ENCODE measurements around the gene SEMA4G. TPM values are rescaled to one million over a fixed set of nuclear protein-coding genes. Genes with fewer than 3 reads are reported as not detected.

Gene SEMA4G
- total and polyA plus RNA-seq, 2 of the 8 experiments (the other 6 are each of a cell fraction or from before 2014, with no cell fraction given): 7.1 to 18.2 TPM

- H2BK12ac ChIP-seq (ENCODE audit: low read depth, low read length): no peak overlapping the region
- peaks cover 0 to 18% (median 11%) of the 10 kb centered on the region in 4 experiments; a peak in 5 of 7 replicates for H3K4me1 ChIP-seq (replicated peaks in 1 of 4; ENCODE audit: control insufficient read depth in 3 of 4, insufficient read depth in 4 of 4, low read length in 3 of 4)
- H3K9ac ChIP-seq (replicated peaks in 1 of 4; ENCODE audit: extremely low read depth in 1 of 4, low read depth in 3 of 4, low read length in 3 of 4): no peak overlapping the region
- no peak overlapping the region for H2BK120ac ChIP-seq (replicated peaks; ENCODE audit: low read depth, low read length)
- no peak overlapping the region for H4K8ac ChIP-seq (ENCODE audit: extremely low read depth, insufficient read depth, low read length)
- H3K4me3 ChIP-seq (ENCODE audit: extremely low read depth in 1 of 4, insufficient read depth in 2 of 4, low read depth in 3 of 4, low read length in 4 of 4): no peak overlapping the region
- CTCF ChIA-PET (ENCODE audit: partially characterized antibody): interaction anchor here (0.5 to 7.2 kb wide), 24 partner anchors 12 to 1634 kb away, joined by 3 to 464 read pairs (median 8); partner anchors contain the start of genes KAZALD1, LZTS2, MRPL43 and PDZD7
- H2BK15ac ChIP-seq (ENCODE audit: low read length): no peak overlapping the region
- no peaks in the 10 kb centered on the region for H3K79me2 ChIP-seq (ENCODE audit: control insufficient read depth in 1 of 2, insufficient read depth in 2 of 2, low read length in 2 of 2)
- no peak for FAIRE-seq
- H2AFZ ChIP-seq (ENCODE audit: low read length): no peak overlapping the region
- POLR2A ChIA-PET (ENCODE audit: partially characterized antibody): interaction anchor here (1.4 to 6.5 kb wide), 6 partner anchors 9 to 49 kb away, joined by 3 to 81 read pairs (median 8); partner anchors contain the start of genes LZTS2, MRPL43 and TWNK
- H3K56ac ChIP-seq (replicated peaks; ENCODE audit: insufficient read length, low read depth, low read length): no peak overlapping the region
- no peaks in the 10 kb centered on the region for H3K79me1 ChIP-seq (ENCODE audit: low read depth, low read length)
- H2AK5ac ChIP-seq (ENCODE audit: low read depth, low read length): no peak overlapping the region
- H2BK5ac ChIP-seq (ENCODE audit: low read depth, low read length): no peak overlapping the region
- no peak overlapping the region for H3K18ac ChIP-seq (ENCODE audit: extremely low read depth, low read length)
- H3K9me3 ChIP-seq (ENCODE audit: insufficient read depth in 2 of 2, low read depth in 1 of 2, low read length in 1 of 2): no peaks in the 10 kb centered on the region
- peaks cover 14 to 41% (median 32%) of the 10 kb centered on the region in 4 experiments for H3K27me3 ChIP-seq (replicated peaks in 1 of 4; ENCODE audit: control insufficient read depth in 3 of 4, extremely low read depth in 1 of 4, insufficient read depth in 3 of 4, low read length in 3 of 4)
- H3K23me2 ChIP-seq (ENCODE audit: low read depth, low read length): peaks cover 11% of the 10 kb centered on the region; the same call in 1 of the 2 replicates
- no peak overlapping the region for H3K27ac ChIP-seq (ENCODE audit: low read depth, low read length)
- no peak overlapping the region for H3K14ac ChIP-seq (ENCODE audit: insufficient read length)
- no peaks in the 10 kb centered on the region for H4K20me1 ChIP-seq (replicated peaks in 1 of 2; ENCODE audit: control insufficient read depth in 1 of 2, insufficient read depth in 2 of 2, low read length in 2 of 2)
- H3K4ac ChIP-seq (replicated peaks; ENCODE audit: insufficient read length, low read depth, low read length): no peak overlapping the region
- no peak overlapping the region for H3K4me2 ChIP-seq (ENCODE audit: insufficient read depth in 1 of 2, low read depth in 2 of 2, low read length in 2 of 2)
- H4K5ac ChIP-seq (ENCODE audit: insufficient read length, low read depth, low read length): no peak overlapping the region
- no peak for DNase-seq (ENCODE audit: low read depth in 1 of 2, low spot score in 2 of 2)
- no peak overlapping the region for H4K91ac ChIP-seq (replicated peaks; ENCODE audit: insufficient read length, low read length)
- H2BK20ac ChIP-seq (ENCODE audit: low read length): no peak overlapping the region
- no peak overlapping the region for H3K23ac ChIP-seq (ENCODE audit: insufficient read length)
- WGBS, 2 experiments (ENCODE audit: extremely low coverage in 1 of 2, insufficient coverage in 1 of 2, insufficient read length in 1 of 2, insufficient replicate concordance in 2 of 2, low coverage in 1 of 2, low lambda C conversion rate in 2 of 2, missing lambda C conversion rate in 1 of 2): 76% methylated on average over 8 of the region's 8 CpGs; no CpG with 5 or more reads in 1 of the 2 experiments
- no peaks in the 10 kb centered on the region for H3K36me3 ChIP-seq (ENCODE audit: control insufficient read depth in 2 of 4, insufficient read depth in 4 of 4, low read length in 3 of 4)
Measured at GRCh38 chr10:101015582-101015973, 46.3 kb downstream of the SEMA4G start.

Measured in H1 (cell line).